DMS114 treated with DMSO at 0.1 percent for 48 hours (cell line): ENCODE measurements around the gene MEF2C.
"Not testable (repeated sequence)": the region's sequence is repeated elsewhere in the genome, so short reads cannot be mapped to it uniquely, and the experiment has no call there.

ENCODE experiments used
- DNase-seq: peaks from one replicate; lab custom pipeline; 2025; ENCODE audit not compliant: unreplicated experiment; lab: John Stamatoyannopoulos, UW

MEF2C gene

DNA sequence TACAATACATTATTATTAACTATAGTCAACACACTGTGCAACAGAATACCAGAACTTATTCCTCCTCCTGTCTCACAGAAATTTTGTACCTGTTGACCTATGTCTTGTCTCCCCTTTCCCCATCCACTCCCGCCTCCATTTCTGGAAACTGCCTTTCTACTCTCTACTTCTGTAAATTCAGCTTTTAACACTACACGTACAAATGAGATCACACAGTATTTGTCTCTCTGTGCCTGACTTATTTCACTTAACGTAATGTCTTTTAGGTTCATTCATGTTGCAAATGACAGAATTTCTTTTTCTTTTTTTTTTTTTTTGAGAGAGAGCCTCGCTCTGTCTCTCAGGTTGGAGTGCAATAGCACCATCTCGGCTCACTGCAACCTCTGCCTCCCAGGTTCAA is 19.5 kb downstream of the MEF2C start:
- DNase-seq, result no peak

DNA sequence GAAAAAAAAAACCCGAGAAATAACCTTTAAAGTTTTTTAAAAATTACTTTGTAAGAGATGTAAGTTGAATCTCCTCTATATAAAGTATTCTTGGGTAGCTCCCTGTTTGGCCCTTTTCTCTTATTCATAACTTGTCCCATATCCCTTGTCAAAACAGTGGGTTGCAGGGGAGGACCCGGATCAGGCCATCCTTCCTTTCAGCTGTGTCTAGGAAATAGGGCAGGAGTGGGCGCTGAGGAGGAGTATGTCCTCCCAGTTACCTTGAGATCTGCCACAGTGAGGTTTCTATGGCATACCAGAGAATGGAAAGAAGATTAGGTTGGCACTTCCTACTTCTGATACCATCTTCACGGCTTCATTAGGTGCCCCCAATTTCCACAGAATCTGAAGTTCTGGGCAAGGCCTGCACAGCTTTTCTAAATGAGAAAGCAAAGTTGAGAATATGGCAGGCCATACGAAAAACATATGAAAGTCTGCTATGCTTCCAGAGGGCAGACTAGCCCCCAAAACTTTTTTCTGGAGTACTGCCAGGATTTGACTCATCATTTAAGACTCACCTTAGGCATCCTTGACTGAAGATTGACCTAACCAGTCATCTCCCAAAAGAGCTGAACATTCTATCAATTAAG is 20.3 kb downstream of the MEF2C start:
- no peak for DNase-seq

DNA sequence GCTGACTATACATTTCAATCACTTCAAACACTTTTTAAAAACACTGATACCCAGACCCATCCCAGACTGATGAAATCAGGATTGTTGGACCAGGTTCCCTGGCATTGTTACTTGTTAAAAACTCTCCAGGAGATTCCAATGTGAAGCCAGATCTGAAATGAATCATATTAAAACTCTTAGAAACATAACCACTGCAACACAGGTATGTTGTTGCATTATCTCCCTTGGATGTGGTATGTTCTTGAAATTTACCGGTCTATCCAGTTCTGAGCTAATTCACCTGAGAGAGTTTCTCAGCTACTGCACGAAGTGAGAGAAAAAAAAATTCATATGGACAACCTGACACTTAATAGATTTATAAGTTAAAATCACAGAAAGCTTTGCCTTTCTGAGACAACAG is 21.8 kb downstream of the MEF2C start:
- no peak for DNase-seq

DNA sequence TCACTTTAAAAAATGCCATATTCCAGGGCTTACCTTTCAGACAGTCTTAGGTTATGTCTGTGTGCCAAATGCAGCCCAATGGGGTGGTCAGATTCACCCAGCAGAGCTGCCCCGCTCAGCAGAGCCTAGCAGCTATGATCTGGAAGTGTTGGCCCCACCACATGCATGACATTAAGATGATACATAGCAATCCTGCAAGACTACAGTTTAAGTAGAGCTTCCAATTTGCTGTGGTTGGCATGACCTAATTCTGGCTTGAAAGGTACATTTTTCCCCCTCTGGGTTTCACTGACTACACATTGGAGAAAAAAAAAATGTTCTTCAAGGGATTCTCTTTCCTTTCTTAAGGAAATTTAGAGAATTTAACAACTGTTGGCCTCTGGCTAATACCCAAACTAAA is 22.5 kb downstream of the MEF2C start:
- no peak for DNase-seq

DNA sequence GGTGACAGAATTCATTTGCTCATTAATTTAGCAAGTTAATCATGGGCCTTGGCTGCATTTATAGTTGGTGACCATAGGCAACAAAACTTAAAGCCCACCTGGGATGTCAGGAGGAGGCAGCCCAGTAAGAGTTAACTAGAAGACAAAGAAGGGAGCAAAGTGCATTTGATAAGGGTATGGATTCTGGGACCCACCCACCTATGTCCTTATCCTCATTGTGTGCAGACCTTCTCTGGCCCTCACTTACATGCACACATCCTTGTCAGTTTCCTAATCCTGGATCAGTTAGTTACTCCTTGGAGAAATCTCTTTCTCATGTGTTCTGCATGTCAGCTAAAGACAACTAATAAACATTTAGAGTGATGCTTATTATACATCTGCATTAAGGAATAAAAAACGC is 24.6 kb downstream of the MEF2C start:
- DNase-seq, result no peak

DNA sequence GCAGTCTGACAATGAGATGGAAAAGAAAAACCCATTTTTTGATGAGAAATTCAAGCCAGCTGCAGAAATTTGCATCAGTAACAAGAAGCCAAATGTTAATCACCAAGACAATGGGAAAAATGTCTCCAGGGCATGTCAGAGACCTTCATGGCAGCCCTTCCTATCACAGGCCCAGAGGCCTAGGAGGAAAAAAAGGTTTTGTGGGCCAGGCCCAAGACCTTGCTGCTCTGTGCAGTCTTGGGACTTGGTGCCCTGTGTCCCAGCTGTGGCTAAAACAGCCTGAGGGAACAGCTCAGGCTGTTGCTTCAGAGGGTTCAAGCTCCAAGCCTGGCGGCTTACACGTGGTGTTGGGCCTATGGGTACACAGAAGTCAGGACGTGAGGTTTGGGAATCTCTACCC is 26.6 kb downstream of the MEF2C start:
- not testable (repeated sequence) for DNase-seq

DNA sequence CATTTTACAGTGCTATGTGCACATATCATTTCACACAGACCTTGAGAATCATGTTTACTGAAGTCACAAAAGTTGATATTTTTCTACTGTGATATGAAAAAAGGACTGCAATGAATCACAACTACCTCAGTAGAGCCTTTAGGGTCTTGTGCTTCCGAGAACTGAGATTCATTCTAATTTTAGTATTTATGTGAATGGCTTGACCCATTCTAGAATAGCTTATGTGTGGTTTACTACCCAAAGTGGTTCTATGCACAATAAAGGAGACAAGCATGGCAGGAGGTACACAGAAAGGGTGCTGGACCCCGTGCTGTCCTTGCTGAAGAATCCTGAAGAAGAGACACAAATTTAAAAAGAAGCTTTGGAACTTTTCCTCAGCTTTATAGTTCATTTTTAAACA is 28.2 kb downstream of the MEF2C start:
- no peak for DNase-seq

DNA sequence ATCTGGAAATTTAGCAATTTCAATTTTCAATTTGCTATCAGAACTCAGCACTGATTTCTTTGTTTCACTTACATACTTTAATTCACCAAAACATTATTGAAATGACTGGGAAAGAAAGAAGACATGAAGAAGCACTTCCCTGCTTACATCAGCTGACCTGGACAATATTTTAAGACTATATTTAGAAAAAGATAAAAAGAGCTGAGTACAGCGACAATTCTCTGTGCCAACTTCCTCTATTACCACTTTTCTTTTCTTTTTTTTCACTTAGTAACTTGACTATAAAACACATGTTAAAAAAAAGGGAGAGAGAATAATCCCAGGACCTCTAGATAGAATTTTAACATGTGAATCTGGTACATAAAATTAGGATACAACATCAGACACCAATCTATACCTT is 35.6 kb downstream of the MEF2C start:
- DNase-seq, result no peak

DNA sequence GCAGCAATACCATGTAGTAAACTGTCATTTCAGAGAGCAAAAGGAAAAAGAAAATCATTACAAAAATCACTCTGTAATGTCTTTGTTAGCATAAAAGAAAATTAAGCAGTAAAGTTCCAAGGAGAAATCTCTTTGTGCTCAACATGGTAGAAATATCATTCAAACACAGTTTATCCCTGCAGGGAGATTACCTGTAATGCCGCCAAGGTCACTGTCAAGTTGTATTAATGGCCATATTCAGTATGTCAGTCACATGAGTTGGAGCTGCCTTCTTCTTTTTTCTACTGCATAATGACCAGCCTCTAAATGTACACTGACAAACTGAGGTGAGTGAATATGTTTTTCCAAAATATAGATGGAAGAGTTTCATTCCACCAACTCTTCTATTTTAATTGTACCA is 36.5 kb downstream of the MEF2C start:
- no peak for DNase-seq

DNA sequence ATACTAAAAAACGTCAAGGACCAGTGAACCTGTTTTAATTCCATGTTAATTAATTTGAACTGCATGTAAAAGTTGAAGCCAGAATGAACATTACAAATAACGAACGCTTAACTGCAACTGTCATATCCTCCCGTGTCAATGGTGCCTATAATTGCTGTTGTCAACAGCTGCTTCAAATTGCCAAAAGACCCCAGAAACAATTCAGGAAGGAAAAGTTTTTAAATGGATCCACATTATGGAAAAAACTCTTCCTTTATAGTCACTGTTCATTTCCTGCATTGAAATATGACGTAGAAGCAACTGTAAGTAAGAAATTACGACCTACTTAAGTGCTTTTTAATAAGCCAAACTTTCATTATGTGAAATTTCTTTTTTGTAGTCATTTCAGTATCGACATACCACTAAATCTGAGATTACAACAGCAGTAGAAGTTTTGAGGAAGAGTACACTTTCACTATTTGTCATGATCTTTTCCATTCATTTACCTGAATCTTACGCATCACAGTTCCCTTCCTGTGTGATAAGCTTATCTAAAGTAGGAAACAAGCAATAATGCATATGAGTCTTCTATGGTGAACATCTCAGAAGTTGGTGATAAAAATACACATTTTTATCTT is 37.8 kb downstream of the MEF2C start:
- DNase-seq, result no peak

DNA sequence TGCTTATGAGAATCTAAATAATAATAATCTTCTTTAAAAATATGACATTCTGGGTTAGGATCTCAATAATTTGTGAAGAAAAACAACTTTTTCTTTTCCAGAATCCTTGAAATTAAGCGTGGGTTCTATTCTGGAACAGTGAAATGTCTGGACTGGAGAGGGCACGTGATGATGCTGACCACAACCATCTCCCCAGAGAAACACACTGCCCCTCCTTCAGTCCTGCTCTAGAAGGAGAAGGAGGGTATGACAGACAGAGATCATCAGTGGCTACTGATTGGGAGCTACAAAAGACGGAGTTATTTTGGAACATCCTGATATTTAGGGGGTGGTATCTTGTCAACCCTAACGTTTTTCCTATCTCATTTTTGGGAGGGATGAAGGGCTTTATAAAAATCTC is 40.2 kb downstream of the MEF2C start:
- DNase-seq, result no peak

DNA sequence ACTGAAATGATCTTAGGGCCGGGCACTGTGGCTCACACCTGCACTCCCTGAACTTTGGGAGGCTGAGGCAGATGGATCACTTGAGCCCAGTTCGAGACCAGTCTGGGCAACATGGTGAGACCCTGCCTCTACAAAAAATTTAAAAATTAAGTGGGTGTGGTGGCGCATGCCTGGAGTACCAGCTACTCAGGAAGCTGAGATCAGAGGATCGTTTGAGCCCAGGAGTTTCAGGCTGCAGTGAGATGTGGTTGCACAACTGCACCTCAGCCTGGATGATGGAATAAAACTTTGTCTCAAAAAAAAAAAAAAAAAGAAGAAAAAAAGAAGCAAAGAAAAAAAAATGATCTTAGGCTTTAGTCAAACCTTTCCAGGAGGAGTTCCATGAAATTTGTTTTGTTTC is 41.8 kb downstream of the MEF2C start:
- no peak for DNase-seq

DNA sequence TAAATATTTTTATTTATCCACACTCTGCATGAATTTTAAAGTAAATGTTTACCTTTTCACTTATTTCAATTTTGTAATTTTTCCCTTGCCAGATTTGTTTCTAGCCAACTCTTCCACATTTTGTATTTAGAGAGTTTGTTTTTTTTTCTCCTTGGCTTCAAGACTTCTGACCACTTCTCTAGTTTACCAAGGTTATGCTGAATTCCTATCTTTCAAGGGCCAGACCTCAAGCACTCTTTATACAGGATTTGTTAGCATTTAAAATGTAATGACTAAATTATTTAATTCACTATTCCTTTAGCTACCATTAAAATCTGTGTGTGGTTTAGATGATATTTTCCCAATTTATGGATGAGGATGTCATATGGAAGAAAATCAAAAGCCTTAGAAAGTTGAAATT is 42.5 kb downstream of the MEF2C start:
- DNase-seq, result no peak

DNA sequence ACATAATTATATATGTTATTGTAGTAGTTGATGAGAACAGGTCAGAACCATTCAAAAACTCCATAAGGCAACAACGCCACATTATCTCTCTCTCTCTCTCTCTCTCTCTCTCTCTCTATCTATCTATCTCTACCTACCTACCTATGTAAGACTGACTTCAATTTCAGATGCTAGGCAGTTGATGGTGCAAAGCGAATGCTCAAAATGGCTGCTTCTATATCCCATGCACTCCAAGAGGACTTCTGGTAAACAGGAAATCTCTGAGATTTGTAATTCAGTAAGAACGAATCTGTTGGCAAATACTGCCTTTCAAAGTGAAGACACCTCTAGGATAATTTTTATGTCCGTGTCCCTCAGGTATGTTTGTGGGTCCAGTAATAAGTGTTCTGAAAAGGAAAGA is 43.7 kb downstream of the MEF2C start:
- DNase-seq, result no peak

DNA sequence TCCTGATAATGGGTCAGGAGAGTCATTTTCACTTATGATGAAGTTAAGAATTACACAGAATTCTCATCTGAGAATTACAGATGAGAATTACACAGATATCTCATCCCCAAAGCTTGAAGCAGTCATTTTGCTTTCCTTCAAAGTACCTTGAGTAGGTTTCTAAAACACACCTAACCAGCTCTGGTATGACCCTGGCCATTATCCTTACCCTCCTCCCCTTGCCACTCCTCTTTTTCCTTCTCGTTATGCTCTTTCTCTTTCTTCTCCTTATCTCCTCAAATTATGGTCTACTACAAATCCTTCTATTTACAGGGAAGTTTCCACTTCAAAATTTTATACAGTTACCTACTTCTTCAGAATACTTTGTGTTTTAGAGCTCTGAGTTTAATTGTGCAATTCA is 44.5 kb downstream of the MEF2C start:
- no peak for DNase-seq

DNA sequence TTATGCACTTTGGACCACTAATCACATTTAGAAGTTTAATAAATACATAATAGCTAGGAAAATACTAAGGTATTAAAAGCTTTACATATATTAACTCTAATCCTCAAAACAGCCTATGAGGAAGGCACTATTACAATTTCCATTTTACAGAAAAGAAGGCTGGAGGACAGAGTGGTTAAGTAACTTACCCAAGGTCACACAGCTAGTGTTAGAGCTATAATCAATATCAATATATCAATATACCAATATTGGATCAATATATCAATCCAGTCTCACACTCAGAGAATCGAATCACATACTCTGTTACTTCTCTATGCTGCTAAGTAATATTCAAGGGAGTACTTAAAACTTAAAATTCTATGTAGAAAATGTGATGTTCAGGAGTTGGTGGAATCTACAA is 45.2 kb downstream of the MEF2C start:
- DNase-seq, result no peak

DNA sequence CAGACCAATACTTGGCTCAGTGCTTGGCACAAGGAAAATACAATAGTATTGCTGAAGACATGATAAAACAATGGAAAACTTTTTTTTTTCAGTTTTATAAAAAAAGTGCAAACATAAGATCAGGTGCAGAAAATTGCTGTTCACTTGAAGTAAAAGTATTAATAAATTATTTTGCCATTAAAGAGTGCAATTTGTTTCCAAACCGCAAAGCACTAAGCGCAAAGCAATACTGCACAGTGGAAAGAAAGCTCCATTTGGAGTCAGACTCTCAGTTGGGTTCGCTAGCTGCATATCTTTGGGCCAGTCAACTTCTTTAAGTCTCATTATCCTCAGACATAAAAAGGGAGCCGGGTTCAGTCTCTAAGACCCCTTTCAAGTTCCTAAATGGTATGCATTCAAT is 45.8 kb downstream of the MEF2C start:
- DNase-seq, result no peak

DNA sequence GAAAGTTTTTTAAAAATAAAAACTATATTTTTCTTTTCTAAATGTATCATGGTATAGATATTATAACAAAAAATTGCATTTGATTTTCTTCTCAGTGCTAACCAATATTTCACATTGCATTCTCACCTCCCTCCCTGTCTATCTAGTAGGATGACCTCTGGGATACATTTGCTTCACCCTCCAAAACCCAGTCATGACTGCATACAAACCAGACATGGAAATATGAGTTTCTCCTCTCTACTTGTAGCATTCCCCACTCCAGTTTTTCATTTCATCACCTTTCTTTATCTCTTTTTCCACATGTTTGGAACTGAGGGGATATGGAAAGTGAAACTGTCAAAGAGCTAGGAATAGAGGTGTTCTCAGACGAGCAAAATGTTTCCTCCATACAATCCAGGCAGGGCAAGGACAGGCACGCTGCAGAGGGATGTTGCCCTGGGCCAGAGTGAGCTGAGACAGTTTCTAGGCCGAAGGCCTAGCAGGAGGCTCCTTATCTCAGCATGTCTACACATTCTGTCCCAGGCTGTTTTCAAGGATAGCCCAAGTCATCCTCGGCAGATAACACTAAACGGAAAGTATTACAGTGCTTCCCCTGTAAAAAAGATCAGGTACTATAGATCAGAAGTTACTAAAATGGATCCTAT is 46.7 kb downstream of the MEF2C start:
- no peak for DNase-seq

DNA sequence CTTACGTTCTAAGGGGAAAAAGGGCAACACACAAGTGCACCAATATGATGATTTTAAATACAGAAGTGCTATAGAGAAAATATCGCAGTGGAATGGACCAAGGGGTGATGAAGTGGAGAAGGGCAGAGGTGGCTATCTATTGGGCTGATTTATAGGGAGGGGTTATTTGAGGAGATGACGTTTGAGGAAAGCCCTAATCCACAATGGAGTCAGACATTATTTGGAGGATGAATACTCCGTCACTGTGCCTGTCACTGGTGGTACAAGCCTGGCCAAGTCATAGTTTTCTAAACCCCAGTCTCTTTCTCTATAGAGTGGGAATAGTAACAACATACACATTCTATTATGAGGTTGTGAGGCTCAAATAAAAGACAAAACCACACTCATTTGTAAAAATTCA is 48.5 kb downstream of the MEF2C start:
- no peak for DNase-seq

DNA sequence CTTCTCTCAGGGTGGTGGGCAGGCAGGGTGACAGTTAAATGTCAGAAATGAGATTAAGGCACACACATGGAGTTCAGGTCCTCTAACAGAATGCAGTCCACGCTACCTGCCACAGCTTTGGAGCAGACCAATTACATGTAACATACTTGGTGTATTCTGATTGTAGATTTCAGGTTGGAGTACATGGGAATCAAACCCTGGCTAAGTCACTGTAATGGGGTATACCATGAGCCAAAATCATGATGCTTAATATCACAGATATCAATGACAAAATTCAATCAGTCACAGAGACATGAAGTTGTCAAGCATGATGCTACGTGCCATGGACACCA is 48.9 kb downstream of the MEF2C start:
- no peak for DNase-seq

DNA sequence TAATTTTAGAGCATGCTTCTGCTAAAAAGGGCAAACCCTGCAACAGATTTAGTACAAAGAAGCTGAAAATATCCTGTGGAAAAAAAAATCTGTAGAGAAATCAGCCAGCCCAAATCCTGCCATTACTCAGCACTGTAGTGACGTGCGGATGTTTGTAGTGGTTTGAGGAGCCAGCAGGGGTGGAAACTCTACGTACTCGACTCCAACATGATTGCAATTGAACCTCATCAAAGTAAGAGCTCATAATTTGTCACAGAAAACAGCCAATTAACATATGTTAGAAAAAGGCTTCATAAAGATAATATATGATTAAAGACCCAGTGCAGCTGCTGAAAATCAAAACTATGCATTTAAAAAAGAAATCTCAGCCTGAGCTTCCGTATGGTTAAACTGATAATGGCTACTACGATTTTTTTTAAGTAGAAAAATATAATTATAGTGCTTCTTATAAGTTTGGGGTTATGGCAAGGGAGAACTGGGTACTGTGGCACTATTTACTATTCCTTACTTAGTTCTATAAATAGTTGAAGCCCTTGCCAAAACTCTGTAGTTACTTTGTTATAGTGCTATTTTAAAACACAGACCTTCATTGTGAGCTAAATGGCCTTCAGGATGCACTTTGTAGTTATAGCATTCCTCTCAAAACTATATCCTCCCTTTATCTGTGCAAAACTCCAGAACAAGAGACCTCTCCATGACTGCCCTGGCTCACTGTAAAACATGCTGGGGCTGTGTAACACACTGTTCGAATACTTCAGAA is 49.4 kb downstream of the MEF2C start:
- DNase-seq, result no peak

DNA sequence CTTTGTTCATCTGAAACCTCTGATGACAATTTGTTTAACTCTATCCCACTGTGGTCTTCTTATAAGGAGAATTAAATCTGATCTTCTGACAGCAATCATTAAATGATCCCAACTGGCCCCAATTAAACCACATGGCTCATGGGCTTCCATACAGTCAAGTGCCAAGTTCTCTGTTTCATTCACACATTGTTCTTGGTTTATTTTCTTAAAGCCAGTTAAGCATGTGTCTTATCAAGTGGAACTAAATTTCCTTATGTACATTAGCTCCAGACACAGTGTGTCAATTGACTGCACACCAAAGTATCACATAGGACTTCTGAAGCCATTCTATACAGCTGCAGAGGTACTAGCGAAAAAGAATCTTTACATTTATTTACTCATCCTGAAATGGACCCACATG is 51.2 kb downstream of the MEF2C start:
- no peak for DNase-seq
